H1 (cell line): Measurements from ENCODE around the gene DEFB119. TPM values are rescaled to one million over a fixed set of nuclear protein-coding genes. Genes with fewer than 3 reads are reported as not detected.

ENCODE experiments used
- CTCF ChIA-PET: fragments of 300-600 bp; sonication (Branson Sonifier 250); formaldehyde crosslinking; loops from one replicate; lab custom pipeline; 2021; ENCODE audit not compliant: partially characterized antibody; lab: Charles Lee
- POLR2A ChIA-PET: fragments of 300-600 bp; sonication (Branson Sonifier 250); formaldehyde crosslinking; loops from one replicate; lab custom pipeline; 2021; ENCODE audit warnings: inconsistent platforms; ENCODE audit not compliant: partially characterized antibody; lab: Charles Lee
- DNase-seq, 2 experiments: peaks; one replicate each; pipeline versions ENCODE4 v3.0.0 to v3.0.0-alpha.2; 2010 to 2022; ENCODE audit warnings: low spot score in 2 of 2, low read depth in 1 of 2, mixed read lengths in 1 of 2
- FAIRE-seq: peaks from 2 replicates; lab custom pipeline; 2011; peaks lifted over from hg19 to GRCh38; lab: Jason Lieb, UNC
- H2AFZ ChIP-seq: 2 replicates; pipeline ENCODE4 v1.8.1; 2012; ENCODE audit warnings: low read length, inconsistent platforms
- H2AK5ac ChIP-seq: 2 replicates; pipeline ENCODE4 v1.6.1; 2013; ENCODE audit warnings: low read depth, low read length
- H2BK120ac ChIP-seq: replicated peaks from 2 replicates; pipeline ENCODE3; 2013; ENCODE audit warnings: low read depth, low read length, inconsistent platforms
- H2BK12ac ChIP-seq: 2 replicates; pipeline ENCODE4 v1.6.1; 2013; ENCODE audit warnings: low read depth, low read length
- H2BK15ac ChIP-seq: 2 replicates; pipeline ENCODE4 v1.6.1; 2013; ENCODE audit warnings: low read length
- H2BK20ac ChIP-seq: 2 replicates; pipeline ENCODE4 v1.6.1; 2013; ENCODE audit warnings: low read length
- H2BK5ac ChIP-seq: 2 replicates; pipeline ENCODE4 v1.6.1; 2013; ENCODE audit warnings: low read depth, low read length
- H3K14ac ChIP-seq: 2 replicates; pipeline ENCODE4 v1.6.1; 2013; ENCODE audit warnings: inconsistent platforms; ENCODE audit not compliant: insufficient read length
- H3K18ac ChIP-seq: 2 replicates; pipeline ENCODE4 v1.6.1; 2013; ENCODE audit warnings: low read length; ENCODE audit errors: extremely low read depth
- H3K23ac ChIP-seq: 2 replicates; pipeline ENCODE4 v1.6.1; 2013; ENCODE audit warnings: inconsistent platforms; ENCODE audit not compliant: insufficient read length
- H3K23me2 ChIP-seq: 2 replicates; pipeline ENCODE4 v1.6.1; 2013; ENCODE audit warnings: low read depth, low read length
- H3K27ac ChIP-seq: 2 replicates; pipeline ENCODE4 v1.6.1; 2011; ENCODE audit warnings: low read depth, low read length, inconsistent platforms
- H3K27me3 ChIP-seq, 4 experiments: replicated peaks in 1 of 4; 1 replicate in 1 of 4; 2 replicates in 3 of 4; pipeline versions ENCODE4 v1.6.1 to v1.8.1; 2011 to 2013; ENCODE audit warnings: low read length in 3 of 4, mild to moderate bottlenecking in 3 of 4, inconsistent platforms in 2 of 4, mixed read lengths in 2 of 4, moderate library complexity in 1 of 4; ENCODE audit not compliant: control insufficient read depth in 3 of 4, insufficient read depth in 3 of 4; ENCODE audit errors: extremely low read depth in 1 of 4
- H3K36me3 ChIP-seq, 4 experiments: 2 replicates each; pipeline versions ENCODE4 v1.6.1 to v1.8.1; 2011 to 2013; ENCODE audit warnings: mild to moderate bottlenecking in 4 of 4, low read length in 3 of 4, moderate library complexity in 2 of 4, control low read depth in 1 of 4, inconsistent platforms in 1 of 4; ENCODE audit not compliant: insufficient read depth in 4 of 4, control insufficient read depth in 2 of 4
- H3K4ac ChIP-seq: replicated peaks from 2 replicates; pipeline ENCODE3; 2013; ENCODE audit warnings: low read length, low read depth, mixed read lengths, inconsistent platforms; ENCODE audit not compliant: insufficient read length
- H3K4me1 ChIP-seq, 4 experiments: replicated peaks in 1 of 4; 1 replicate in 1 of 4; 2 replicates in 3 of 4; pipeline versions ENCODE4 v1.6.1 to v1.8.1; 2011 to 2013; ENCODE audit warnings: low read length in 3 of 4, inconsistent platforms in 2 of 4, mixed read lengths in 1 of 4; ENCODE audit not compliant: insufficient read depth in 4 of 4, control insufficient read depth in 3 of 4
- H3K4me2 ChIP-seq, 2 experiments: 2 replicates each; pipeline versions ENCODE4 v1.6.1 to v1.8.1; 2011 to 2013; ENCODE audit warnings: low read depth in 2 of 2, low read length in 2 of 2, control low read depth in 1 of 2, inconsistent platforms in 1 of 2, mild to moderate bottlenecking in 1 of 2; ENCODE audit not compliant: insufficient read depth in 1 of 2
- H3K4me3 ChIP-seq, 4 experiments: fragments of 200-600, 300-600 bp in 1 of 4; sonication (generic), shearing (Covaris generic), sonication (Bioruptor Twin) in 1 of 4; 2 replicates each; pipeline versions ENCODE4 v1.5.1 to v1.8.1; 2011 to 2016; ENCODE audit warnings: low read length in 4 of 4, low read depth in 3 of 4, control low read depth in 2 of 4, inconsistent platforms in 2 of 4, mild to moderate bottlenecking in 2 of 4, mixed read lengths in 1 of 4, moderate library complexity in 1 of 4; ENCODE audit not compliant: insufficient read depth in 2 of 4; ENCODE audit errors: extremely low read depth in 1 of 4
- H3K56ac ChIP-seq: replicated peaks from 2 replicates; pipeline ENCODE3; 2013; ENCODE audit warnings: low read depth, mild to moderate bottlenecking, mixed read lengths, low read length, inconsistent platforms; ENCODE audit not compliant: insufficient read length
- H3K79me1 ChIP-seq: 2 replicates; pipeline ENCODE4 v1.6.1; 2013; ENCODE audit warnings: low read depth, low read length, control low read depth
- H3K79me2 ChIP-seq, 2 experiments: 2 replicates each; pipeline versions ENCODE4 v1.6.1 to v1.8.1; 2012 to 2013; ENCODE audit warnings: low read length in 2 of 2, mild to moderate bottlenecking in 2 of 2, inconsistent platforms in 1 of 2; ENCODE audit not compliant: insufficient read depth in 2 of 2, control insufficient read depth in 1 of 2
- H3K9ac ChIP-seq, 4 experiments: replicated peaks in 1 of 4; 1 replicate in 1 of 4; 2 replicates in 3 of 4; pipeline versions ENCODE4 v1.6.1 to v1.8.1; 2011 to 2013; ENCODE audit warnings: low read depth in 3 of 4, low read length in 3 of 4, control low read depth in 2 of 4, mild to moderate bottlenecking in 2 of 4, moderate library complexity in 2 of 4, inconsistent platforms in 1 of 4; ENCODE audit errors: extremely low read depth in 1 of 4
- H3K9me3 ChIP-seq, 2 experiments: 2 replicates each; pipeline versions ENCODE4 v1.6.1 to v1.8.1; 2012 to 2013; ENCODE audit warnings: mild to moderate bottlenecking in 2 of 2, moderate library complexity in 2 of 2, control low read depth in 1 of 2, inconsistent platforms in 1 of 2, low read depth in 1 of 2, low read length in 1 of 2, mixed read lengths in 1 of 2; ENCODE audit not compliant: insufficient read depth in 2 of 2
- H4K20me1 ChIP-seq, 2 experiments: replicated peaks in 1 of 2; 2 replicates each; pipeline versions ENCODE3 to v1.8.1; 2011 to 2013; ENCODE audit warnings: inconsistent platforms in 2 of 2, low read length in 2 of 2, mild to moderate bottlenecking in 1 of 2; ENCODE audit not compliant: insufficient read depth in 2 of 2, control insufficient read depth in 1 of 2
- H4K5ac ChIP-seq: 2 replicates; pipeline ENCODE4 v1.6.1; 2013; ENCODE audit warnings: low read length, low read depth, mixed read lengths, inconsistent platforms; ENCODE audit not compliant: insufficient read length
- H4K8ac ChIP-seq: 2 replicates; pipeline ENCODE4 v1.8.0; 2013; ENCODE audit warnings: mild to moderate bottlenecking, moderate library complexity, low read length, inconsistent platforms; ENCODE audit not compliant: insufficient read depth; ENCODE audit errors: extremely low read depth
- H4K91ac ChIP-seq: replicated peaks from 2 replicates; pipeline ENCODE3; 2013; ENCODE audit warnings: low read length, mixed read lengths, inconsistent platforms; ENCODE audit not compliant: insufficient read length
- BACH1 ChIP-seq: IDR thresholded peaks from 2 replicates; pipeline ENCODE4 v1.6.1; 2012; ENCODE audit warnings: low read length, improper control_type of control experiment
- CTCF ChIP-seq, 3 experiments: IDR thresholded peaks; 1 replicate in 2 of 3; 2 replicates in 1 of 3; pipeline versions ENCODE4 v1.5.1 to v1.6.1; 2011; ENCODE audit warnings: low read length in 3 of 3, mild to moderate bottlenecking in 3 of 3, inconsistent platforms in 2 of 3, low read depth in 1 of 3, moderate library complexity in 1 of 3; ENCODE audit not compliant: insufficient read depth in 1 of 3; ENCODE audit errors: control extremely low read depth in 1 of 3
- E2F6 ChIP-seq: IDR thresholded peaks from 2 replicates; pipeline ENCODE4 v1.6.1; 2012; ENCODE audit warnings: inconsistent platforms
- JUN ChIP-seq: IDR thresholded peaks from 2 replicates; pipeline ENCODE4 v1.6.1; 2011; ENCODE audit warnings: low read depth, mild to moderate bottlenecking, improper control_type of control experiment, low read length
- KDM4A ChIP-seq: IDR thresholded peaks from one replicate; pipeline ENCODE4 v1.7.1; 2012; ENCODE audit warnings: low read depth, mild to moderate bottlenecking, moderate library complexity, low read length, inconsistent platforms; ENCODE audit not compliant: severe bottlenecking
- NRF1 ChIP-seq: IDR thresholded peaks from 2 replicates; pipeline ENCODE4 v1.6.1; 2011; ENCODE audit warnings: mild to moderate bottlenecking, low read depth, low read length, improper control_type of control experiment
- PHF8 ChIP-seq: fragments of 200-600 bp; sonication (generic); conservative IDR thresholded peaks from 2 replicates; pipeline ENCODE4 v1.7.1; 2012; ENCODE audit warnings: low read depth, mild to moderate bottlenecking, inconsistent platforms, low read length, moderate library complexity
- RAD21 ChIP-seq, 2 experiments: IDR thresholded peaks in 1 of 2; conservative IDR thresholded peaks in 1 of 2; 2 replicates each; pipeline ENCODE4 v1.6.1; 2011; ENCODE audit warnings: low read depth in 2 of 2, low read length in 2 of 2, improper control_type of control experiment in 1 of 2, inconsistent platforms in 1 of 2, mild to moderate bottlenecking in 1 of 2, moderate library complexity in 1 of 2
- RNF2 ChIP-seq: fragments of 200-900, 300-1000 bp; sonication (generic); IDR thresholded peaks from 2 replicates; pipeline ENCODE4 v1.7.1; 2016; ENCODE audit warnings: borderline replicate concordance, low read depth, mild to moderate bottlenecking, antibody characterized with exemption, low read length; ENCODE audit not compliant: poor library complexity, severe bottlenecking; ENCODE audit errors: missing control alignments
- SUZ12 ChIP-seq: fragments of 200-600 bp; sonication (generic); IDR thresholded peaks from 2 replicates; pipeline ENCODE4 v1.6.1; 2012; ENCODE audit warnings: mild to moderate bottlenecking, inconsistent platforms, low read length, moderate library complexity, mixed read lengths
- WGBS, 2 experiments: shearing (Covaris generic) in 1 of 2; methylation state at CpG; one replicate each; pipeline versions ENCODE4 v1.1.6 to v1.1.7; 2013 to 2015; ENCODE audit warnings: low lambda C conversion rate in 2 of 2, mixed read lengths in 2 of 2, inconsistent platforms in 1 of 2, low coverage in 1 of 2, missing lambda C conversion rate in 1 of 2; ENCODE audit not compliant: insufficient replicate concordance in 2 of 2, insufficient coverage in 1 of 2, insufficient read length in 1 of 2; ENCODE audit errors: extremely low coverage in 1 of 2, missing lambda C conversion rate in 1 of 2; 5-methylcytosine and 5-hydroxymethylcytosine counted together
- polyA plus RNA-seq, 7 experiments: library from polyadenylated mRNA; depleted of rRNA in 3 of 7; stranded (reverse) in 5 of 7; unstranded in 2 of 7; fragments of >200 nt in 5 of 7; fragments of 200-250 nt in 2 of 7; gene quantifications; 1 replicate in 5 of 7; 2 replicates in 1 of 7; 4 replicates in 1 of 7; pipeline versions ENCODE4 v1.2.1 to v1.2.3, GENCODE V29; 2011 to 2013; ENCODE audit warnings: missing spikeins in 2 of 7, mixed read lengths in 2 of 7
- total RNA-seq: library from RNA; stranded (reverse); fragmentation: NEBNext Ultra II Directional; extraction: Animal tissue kit (Norgen Biotek cat#: 25700); gene quantifications from 2 replicates; pipeline ENCODE4 v1.2.1, GENCODE V29; 2021

Gene DEFB119
- total and polyA plus RNA-seq, 2 of the 8 experiments (the other 6 are each of a cell fraction or from before 2014, with no cell fraction given), result not detected

GRCh38 chr20:31403886-31404285 lies 13.5 kb upstream of the DEFB119 start:
- no peak overlapping the region for H4K8ac ChIP-seq
- no peak overlapping the region for H2AFZ ChIP-seq
- no peak overlapping the region for H3K27ac ChIP-seq
- no peak overlapping the region for H3K14ac ChIP-seq
- no peak overlapping the region for H3K4ac ChIP-seq
- no peak overlapping the region for H2BK20ac ChIP-seq
- H3K79me1 ChIP-seq, result no peaks in the 10 kb centered on the region
- POLR2A ChIA-PET, result no interaction called here
- H3K18ac ChIP-seq, result no peak overlapping the region
- no peak overlapping the region for H2BK120ac ChIP-seq
- CTCF ChIA-PET, result interaction anchor here (0.7 kb wide), 2 partner anchors 9 to 99 kb away, joined by 3 to 4 read pairs; no protein-coding TSS in a partner anchor
- no peaks in the 10 kb centered on the region; a peak in 1 of 8 replicates for H3K36me3 ChIP-seq
- H3K79me2 ChIP-seq, result no peaks in the 10 kb centered on the region
- H3K27me3 ChIP-seq, result no peaks in the 10 kb centered on the region
- no peaks in the 10 kb centered on the region for H3K23me2 ChIP-seq
- H4K20me1 ChIP-seq, result no peaks in the 10 kb centered on the region
- H2BK12ac ChIP-seq, result no peak overlapping the region
- no peak overlapping the region for H3K9ac ChIP-seq
- H3K4me2 ChIP-seq, result no peak overlapping the region
- H3K4me3 ChIP-seq, result no peak overlapping the region
- no peak overlapping the region for H4K91ac ChIP-seq
- H2AK5ac ChIP-seq, result no peak overlapping the region
- no peak overlapping the region for H4K5ac ChIP-seq
- no peak overlapping the region for H3K23ac ChIP-seq
- DNase-seq, result no peak
- no peak overlapping the region for H3K56ac ChIP-seq
- H3K4me1 ChIP-seq, result no peaks in the 10 kb centered on the region
- no peak overlapping the region for H2BK5ac ChIP-seq
- peaks cover 84 to 95% of the 10 kb centered on the region in 2 experiments for H3K9me3 ChIP-seq
- WGBS, 2 experiments, result 42% methylated on average over 1 of the region's 1 CpG; no CpG with 5 or more reads in 1 of the 2 experiments
- no peak for FAIRE-seq
- no peak overlapping the region for H2BK15ac ChIP-seq
- TF ChIP-seq BACH1 (no peak), NRF1 (no peak), KDM4A (no peak), RAD21 (IDR thresholded peaks at IDR 0.05 in 1 of 2, conservative IDR thresholded peaks at IDR 0.05 in 1 of 2; ENCODE audit: low read depth in 2 of 2, low read length in 2 of 2) (no peak), CTCF (IDR thresholded peaks at IDR 0.05; ENCODE audit: control extremely low read depth in 1 of 3, insufficient read depth in 1 of 3, low read depth in 1 of 3, low read length in 3 of 3) (no peak), RNF2 (no peak), SUZ12 (no peak), E2F6 (no peak), JUN (no peak), PHF8 (no peak)
